GM18505 (cell line): Measurements from ENCODE around the gene UNC45A.
"Not testable (repeated sequence)": the region's sequence is repeated elsewhere in the genome, so short reads cannot be mapped to it uniquely, and the experiment has no call there.

Experiments
- ATAC-seq: cut with Tn5 transposase; IDR thresholded peaks from one replicate; pipeline ENCODE4 v1.9.1; 2021; ENCODE audit not compliant: unreplicated experiment
- POLR2A ChIP-seq: IDR thresholded peaks from 4 replicates; pipeline ENCODE4 v1.6.1; 2011; ENCODE audit warnings: borderline replicate concordance; ENCODE audit not compliant: insufficient read depth, insufficient read length; ENCODE audit errors: extremely low read depth

The UNC45A gene

GRCh38 chr15:90934949-90935751 is at the start of gene UNC45A:
Gene UNC45A, plus strand, starts transcription at chr15:90935285. Its CDS starts 40 bp downstream, at chr15:90935325.
- peak; percentile 63 for ATAC-seq
- TF ChIP-seq POLR2A: peak; percentile 62

GRCh38 chr15:90885432-90886290 is 49.4 kb upstream of the UNC45A start:
- peak; percentile 40 for ATAC-seq

GRCh38 chr15:90886291-90886614 is 48.8 kb upstream of the UNC45A start:
- ATAC-seq: no peak
- no peak for TF ChIP-seq POLR2A

More at GRCh38 chr15:90885432-90886290, 49.4 kb upstream of the UNC45A start:
- TF ChIP-seq POLR2A: peak; percentile 30

GRCh38 chr15:90887037-90887481 is 48.0 kb upstream of the UNC45A start:
- ATAC-seq: no peak
- no peak for TF ChIP-seq POLR2A

GRCh38 chr15:90889313-90889730 is 45.8 kb upstream of the UNC45A start:
- TF ChIP-seq POLR2A: no peak
- ATAC-seq: no peak

- no peak for ATAC-seq
- TF ChIP-seq POLR2A: no peak
Observed at GRCh38 chr15:90889736-90890456, 45.2 kb upstream of the UNC45A start.

- TF ChIP-seq POLR2A: no peak
- no peak for ATAC-seq
Observed at GRCh38 chr15:90890839-90891238, 44.2 kb upstream of the UNC45A start.

- ATAC-seq: no peak
- TF ChIP-seq POLR2A: no peak
Observed at GRCh38 chr15:90891346-90891949, 43.6 kb upstream of the UNC45A start.

- ATAC-seq: no peak
- no peak for TF ChIP-seq POLR2A
Observed at GRCh38 chr15:90892023-90892422, 43.1 kb upstream of the UNC45A start.

GRCh38 chr15:90892498-90893174 is 42.4 kb upstream of the UNC45A start:
- ATAC-seq: no peak
- TF ChIP-seq POLR2A: no peak

- ATAC-seq: no peak
- TF ChIP-seq POLR2A: no peak
Observed at GRCh38 chr15:90893175-90894090, 41.7 kb upstream of the UNC45A start.

- no peak for TF ChIP-seq POLR2A
- ATAC-seq: no peak
Observed at GRCh38 chr15:90895571-90896117, 39.4 kb upstream of the UNC45A start.

GRCh38 chr15:90897131-90897655 is 37.9 kb upstream of the UNC45A start:
- ATAC-seq: not testable (repeated sequence)
